ENCODE measurements around the gene INO80C.

INO80C gene

GRCh38 chr18:35426786-35427185, 71.0 kb downstream of the INO80C start:
- no peak overlapping the region for H3K27ac Mint-ChIP-seq
- no peaks in the 10 kb centered on the region for H3K36me3 Mint-ChIP-seq
- H3K27me3 Mint-ChIP-seq = no peaks in the 10 kb centered on the region
- H3K4me1 Mint-ChIP-seq = no peaks in the 10 kb centered on the region
- H3K4me3 Mint-ChIP-seq = no peak overlapping the region
- no peaks in the 10 kb centered on the region for H3K9me3 Mint-ChIP-seq
- CTCF ChIA-PET = no interaction called here
- no peak for DNase-seq

GRCh38 chr18:35424356-35424755, 73.4 kb downstream of the INO80C start:
- Mint-ChIP-seq H3K9me3 (no peaks in the 10 kb centered on the region), H3K27ac (no peak overlapping the region), H3K4me1 (no peaks in the 10 kb centered on the region), H3K4me3 (no peak overlapping the region), H3K36me3 (no peaks in the 10 kb centered on the region), H3K27me3 (no peaks in the 10 kb centered on the region)
- CTCF ChIA-PET = no interaction called here
- DNase-seq = no peak

- H3K27me3 Mint-ChIP-seq = no peaks in the 10 kb centered on the region
- no peak for DNase-seq
- H3K27ac Mint-ChIP-seq = no peak overlapping the region
- CTCF ChIA-PET = interaction anchor here (0.7 kb wide), 1 partner anchor 22 kb away, joined by 3 read pairs; no protein-coding TSS in a partner anchor
- no peak overlapping the region for H3K4me3 Mint-ChIP-seq
- peaks cover 3% of the 10 kb centered on the region for H3K9me3 Mint-ChIP-seq
- H3K36me3 Mint-ChIP-seq = no peaks in the 10 kb centered on the region
- no peaks in the 10 kb centered on the region for H3K4me1 Mint-ChIP-seq
These were observed 75.5 kb downstream of the INO80C start for GRCh38 chr18:35422237-35422636.

- no peak overlapping the region for H3K27ac Mint-ChIP-seq
- no peak for DNase-seq
These were observed 79.2 kb downstream of the INO80C start for GRCh38 chr18:35418610-35419009.

More at GRCh38 chr18:35418610-35419009, 79.2 kb downstream of the INO80C start:
- no peaks in the 10 kb centered on the region for H3K36me3 Mint-ChIP-seq
- CTCF ChIA-PET = no interaction called here
- H3K27me3 Mint-ChIP-seq = no peaks in the 10 kb centered on the region
- H3K9me3 Mint-ChIP-seq = peaks cover 6% of the 10 kb centered on the region
- peaks cover 17% of the 10 kb centered on the region for H3K4me1 Mint-ChIP-seq
- H3K4me3 Mint-ChIP-seq = no peak overlapping the region

Data from activated naive CD4-positive, alpha-beta T cell treated with anti-CD3 and anti-CD28 coated beads, Interleukin-2, amount 10 ng/mL, durations not matched to agents 7 days and 5 days (primary cell).